GM19099 (cell line): ENCODE data around the gene APBA1.

Source experiments
- POLR2A ChIP-seq: IDR thresholded peaks from 3 replicates; pipeline ENCODE4 v1.6.1; 2011; ENCODE audit warnings: low read depth; ENCODE audit not compliant: insufficient read length; ENCODE audit errors: extremely low read depth

The APBA1 gene

GRCh38 chr9:69472101-69472620, 200.0 kb downstream of the APBA1 start:
- no peak for TF ChIP-seq POLR2A

GRCh38 chr9:69471433-69471832, 200.7 kb downstream of the APBA1 start:
- no peak for TF ChIP-seq POLR2A

DNA sequence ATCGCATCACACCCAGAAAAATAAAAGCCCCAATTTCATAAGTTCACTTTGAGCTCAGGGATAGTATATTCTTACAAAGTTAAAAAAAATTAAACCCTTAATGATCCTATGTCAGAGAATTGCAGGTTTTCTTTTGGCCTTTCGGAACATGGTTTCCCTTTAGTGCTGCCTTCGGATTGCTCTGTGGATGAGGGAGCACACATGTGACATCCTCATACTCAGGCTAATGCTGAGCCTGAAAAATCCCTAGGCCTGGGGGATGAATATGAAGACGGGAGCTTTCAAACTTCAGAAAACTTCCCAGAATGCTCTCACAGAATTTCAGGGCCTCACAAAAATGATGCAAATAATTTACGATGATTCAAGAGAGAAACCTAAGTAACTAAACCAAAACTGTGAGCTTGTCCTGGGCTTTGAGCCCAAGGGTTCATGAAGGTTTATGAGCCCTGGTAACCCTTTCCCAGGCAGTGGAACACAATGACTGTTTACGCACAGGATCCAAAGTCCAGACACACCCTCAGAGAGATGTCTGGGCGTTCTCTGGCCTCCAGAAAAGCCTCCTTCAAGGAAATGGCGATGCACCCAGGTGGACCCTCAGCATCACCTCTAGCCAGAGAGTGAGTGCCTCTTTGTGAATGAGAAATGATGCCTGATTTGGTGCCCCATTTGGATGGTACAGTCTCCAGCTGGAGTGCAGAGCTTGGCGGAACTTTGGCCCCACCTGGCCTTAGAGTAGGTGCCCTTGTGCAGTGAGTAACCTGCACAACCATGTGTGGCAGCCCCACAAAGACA, 201.8 kb downstream of the APBA1 start:
- TF ChIP-seq POLR2A, result no peak

- no peak for TF ChIP-seq POLR2A
These were observed 203.0 kb downstream of the APBA1 start for GRCh38 chr9:69469136-69469535.

DNA sequence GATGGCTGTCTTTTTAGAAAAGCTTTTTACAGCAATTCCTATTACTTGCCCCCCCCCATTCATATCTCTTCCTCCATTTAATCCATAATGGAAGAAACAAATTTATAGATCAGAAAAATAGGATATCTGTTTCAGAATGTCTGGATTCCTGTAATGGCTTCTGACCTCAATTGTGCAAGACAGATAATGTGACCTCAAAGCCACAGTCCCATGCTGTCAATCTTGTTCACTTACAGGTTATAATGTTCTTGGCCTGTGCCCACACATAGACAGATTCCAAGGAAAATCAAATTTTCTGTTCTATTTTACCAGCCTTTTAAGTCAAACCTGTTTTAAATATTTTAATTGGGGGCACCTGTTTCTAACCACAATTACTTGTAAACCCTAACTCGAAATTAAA, 203.8 kb downstream of the APBA1 start:
- TF ChIP-seq POLR2A, result no peak

DNA sequence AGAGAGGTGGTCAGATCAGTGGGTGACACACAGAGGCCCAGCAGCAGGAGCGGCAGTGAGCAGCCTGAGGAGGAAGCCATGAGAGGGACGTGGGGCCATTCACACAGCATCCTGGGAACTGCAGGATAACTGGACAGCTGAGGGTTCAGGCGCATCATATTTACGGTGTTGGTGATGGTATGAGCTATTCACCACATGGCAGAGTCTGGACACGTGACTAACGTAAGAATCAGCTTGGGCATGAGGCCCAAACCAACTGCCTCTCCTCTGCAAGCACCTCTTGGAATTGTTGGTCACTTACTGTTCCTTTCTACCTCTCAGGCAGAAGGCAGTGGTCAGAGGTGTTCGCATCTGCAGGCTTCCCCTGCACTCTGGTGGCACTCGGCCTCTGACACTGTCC, 206.0 kb downstream of the APBA1 start:
- no peak for TF ChIP-seq POLR2A

GRCh38 chr9:69465473-69465872, 206.7 kb downstream of the APBA1 start:
- TF ChIP-seq POLR2A, result no peak

DNA sequence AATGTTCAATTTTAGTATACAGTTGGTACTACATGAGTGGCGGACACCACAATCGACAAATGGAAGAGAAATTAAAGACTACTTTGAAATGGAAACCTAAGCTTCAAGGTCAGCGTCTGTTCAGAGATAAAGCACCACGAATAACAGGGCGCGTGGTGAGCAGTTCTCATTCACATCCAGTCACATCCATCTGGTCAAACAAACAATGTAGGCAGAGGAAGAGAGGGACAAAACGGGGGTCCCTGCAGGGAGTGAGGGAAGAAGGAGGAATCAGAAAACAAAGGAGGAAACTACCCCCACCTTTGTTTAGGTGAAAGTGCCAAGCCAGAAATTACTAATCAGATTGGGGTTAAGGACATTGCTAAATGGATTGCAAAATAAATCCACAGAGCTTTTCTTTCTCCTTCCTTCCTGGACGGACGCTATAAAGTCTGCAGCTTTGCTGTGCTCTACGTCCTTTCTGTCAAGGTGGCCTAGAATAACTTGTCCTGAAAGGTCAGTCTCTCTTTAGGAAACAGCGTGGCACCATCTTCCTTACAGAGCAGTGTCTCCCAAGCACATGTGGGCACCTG, 208.6 kb downstream of the APBA1 start:
- TF ChIP-seq POLR2A, result no peak

DNA sequence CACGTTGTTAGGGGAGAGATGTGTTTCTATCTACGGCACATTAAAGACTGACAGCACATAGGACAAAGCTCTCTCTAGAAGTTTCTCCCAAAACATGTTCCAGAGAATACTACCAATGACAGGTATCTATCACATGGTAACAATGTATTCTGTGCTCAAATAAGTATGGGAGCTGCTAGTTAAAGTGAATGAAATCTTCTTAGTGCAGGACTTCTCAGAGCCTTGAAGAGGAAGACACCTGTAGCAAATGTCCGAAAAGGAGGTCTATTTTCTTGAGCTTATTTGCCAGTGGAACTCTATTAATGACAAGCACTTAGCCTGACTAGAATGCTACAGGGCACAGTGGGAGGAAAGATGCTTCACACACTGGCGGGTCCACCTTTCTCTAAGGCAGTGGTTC, 209.8 kb downstream of the APBA1 start:
- no peak for TF ChIP-seq POLR2A

DNA sequence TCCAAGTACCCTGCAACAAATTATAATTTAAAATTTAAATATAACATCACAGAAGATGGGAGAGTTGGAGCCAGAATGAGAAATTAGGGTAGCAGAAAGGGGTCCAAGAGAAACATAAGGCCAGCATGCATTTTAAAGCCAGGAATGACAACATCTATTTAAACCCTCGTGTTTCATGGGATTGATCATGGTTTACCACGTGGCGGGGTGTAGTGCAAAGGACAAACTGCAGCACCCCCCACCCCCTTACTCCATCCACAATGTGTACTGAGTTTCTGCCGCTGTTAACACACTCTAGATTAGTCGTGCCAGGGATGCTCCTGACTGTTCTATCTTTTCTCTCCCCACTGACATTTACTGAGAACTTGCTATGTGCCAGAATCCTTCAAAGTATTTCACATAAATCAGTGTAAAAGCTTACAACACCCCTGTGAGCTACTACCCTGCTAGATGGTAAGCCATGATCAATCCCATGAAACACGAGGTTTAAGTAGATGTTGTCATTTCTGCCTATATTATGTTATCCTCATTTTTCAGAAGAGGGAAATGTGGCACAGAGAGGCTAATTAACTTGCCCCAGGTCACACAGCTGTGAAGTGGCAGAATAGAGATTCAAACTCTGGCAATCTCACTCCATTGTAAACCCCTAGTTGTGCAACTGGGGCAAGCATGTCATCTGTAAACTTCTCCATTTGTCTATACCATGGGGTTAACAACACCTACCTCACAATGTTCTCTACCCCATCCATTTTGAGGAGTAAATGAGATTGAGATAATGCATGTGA, 210.9 kb downstream of the APBA1 start:
- TF ChIP-seq POLR2A, result no peak

DNA sequence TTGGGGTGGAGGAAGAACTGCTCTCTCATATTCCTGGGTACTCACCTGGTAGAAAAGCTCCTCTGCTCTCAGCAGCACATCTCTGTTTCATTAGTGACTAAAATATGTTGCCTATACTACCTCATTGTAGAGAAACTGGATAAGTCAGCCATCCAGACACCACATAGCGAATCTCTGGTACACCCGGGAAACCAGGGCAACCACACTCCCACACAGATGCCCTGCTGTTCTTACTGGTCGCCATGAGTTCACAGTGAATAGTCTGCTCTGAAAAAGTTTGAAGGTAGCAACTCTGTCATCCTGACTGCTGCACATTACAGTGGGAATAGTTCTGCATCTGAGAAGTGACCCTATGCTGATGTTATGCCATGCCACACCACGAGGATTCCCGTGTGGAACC, 212.2 kb downstream of the APBA1 start:
- TF ChIP-seq POLR2A, result no peak

GRCh38 chr9:69458176-69458575, 214.0 kb downstream of the APBA1 start:
- TF ChIP-seq POLR2A, result no peak

DNA sequence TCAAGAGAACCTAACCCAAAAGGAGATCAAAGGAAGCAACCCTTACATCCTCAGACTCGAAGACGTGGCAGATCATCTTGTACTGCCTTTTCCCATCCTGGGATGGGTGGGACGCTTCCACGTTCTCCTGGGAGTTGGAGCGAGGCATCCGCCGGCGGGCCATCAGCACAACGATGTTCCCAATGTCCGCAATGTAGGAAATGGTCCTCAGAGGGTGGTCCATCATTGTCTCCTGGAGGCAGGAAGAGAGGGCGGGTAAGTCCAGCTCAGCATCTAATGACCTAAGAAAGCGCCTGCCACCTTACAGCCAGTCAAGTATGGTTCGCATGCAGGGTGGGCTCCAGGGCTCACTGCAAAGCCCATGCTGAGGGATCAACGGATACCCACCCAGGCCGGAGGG, 216.0 kb downstream of the APBA1 start:
- no peak for TF ChIP-seq POLR2A

DNA sequence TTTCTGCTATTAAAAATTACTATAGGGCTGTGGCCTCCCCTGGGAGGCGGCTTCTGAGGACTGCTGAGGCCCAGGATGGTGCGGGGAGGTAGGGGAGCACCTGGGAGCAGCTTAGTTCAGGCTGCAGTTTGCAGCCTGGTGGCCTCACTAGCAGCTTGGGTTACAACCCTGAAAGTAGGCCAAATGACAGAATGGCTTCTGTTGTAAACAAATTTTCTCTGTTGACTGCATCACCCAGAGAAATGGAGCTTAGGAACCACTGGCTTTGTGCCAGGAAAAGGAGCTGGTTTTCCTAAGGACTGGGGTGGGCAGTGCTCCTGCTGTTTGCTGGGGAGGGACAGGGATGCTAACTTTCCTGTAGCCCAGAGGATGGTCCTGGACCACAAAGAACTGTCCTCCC, 216.9 kb downstream of the APBA1 start:
- no peak for TF ChIP-seq POLR2A

GRCh38 chr9:69454321-69454720, 217.8 kb downstream of the APBA1 start:
- TF ChIP-seq POLR2A, result no peak

DNA sequence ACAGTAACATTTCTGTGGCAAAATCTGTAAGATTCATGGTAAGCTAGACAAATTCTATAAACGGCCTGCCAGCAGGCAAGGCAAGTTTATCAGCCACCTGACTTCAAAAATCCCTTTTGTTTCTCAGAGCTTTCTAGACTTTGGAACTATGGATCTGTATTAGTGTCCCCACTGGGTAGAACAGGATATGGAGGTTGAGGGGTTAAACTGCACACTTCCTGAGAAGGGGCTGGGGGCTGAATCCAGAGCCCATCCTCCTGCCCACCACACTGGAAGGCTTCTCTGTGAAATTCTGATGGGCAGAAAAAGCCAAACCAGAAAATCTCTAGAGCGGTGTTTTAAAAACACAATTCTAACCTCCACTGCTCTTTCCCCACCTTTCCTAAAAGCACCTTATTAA, 218.4 kb downstream of the APBA1 start:
- TF ChIP-seq POLR2A, result no peak
